Suprapubic skin (tissue), 4 donors: ENCODE data around the gene KIF20B. TPM values are rescaled to one million over a fixed set of nuclear protein-coding genes. Genes with fewer than 3 reads are reported as not detected.

Experiments
- DNase-seq, 2 donors: peaks; one replicate each; pipeline ENCODE4 v3.0.0-alpha.2; 2019; ENCODE audit warnings: low spot score in 2 of 2
- H3K27ac ChIP-seq: fragments of 200-600 bp; sonication (generic); one replicate; pipeline ENCODE4 v1.5.1; 2019
- H3K27me3 ChIP-seq: fragments of 200-600 bp; sonication (generic); one replicate; pipeline ENCODE4 v1.5.1; 2019
- H3K36me3 ChIP-seq: fragments of 200-600 bp; sonication (generic); one replicate; pipeline ENCODE4 v1.5.1; 2019
- H3K4me1 ChIP-seq: fragments of 200-600 bp; sonication (generic); one replicate; pipeline ENCODE4 v1.5.1; 2019
- H3K4me3 ChIP-seq: fragments of 200-600 bp; sonication (generic); one replicate; pipeline ENCODE4 v1.5.1; 2019; ENCODE audit warnings: mild to moderate bottlenecking
- H3K9me3 ChIP-seq: fragments of 200-600 bp; sonication (generic); one replicate; pipeline ENCODE4 v1.5.1; 2019
- EP300 ChIP-seq: sonication (generic); formaldehyde crosslinking; IDR thresholded peaks from one replicate; pipeline ENCODE4 v1.6.1; 2017; ENCODE audit warnings: antibody characterized with exemption
- POLR2A ChIP-seq, 2 donors: fragments of 450-650 bp; IDR thresholded peaks; one replicate each; pipeline ENCODE4 v1.6.1; 2017; ENCODE audit warnings: antibody characterized with exemption in 2 of 2, mild to moderate bottlenecking in 2 of 2, moderate library complexity in 2 of 2
- POLR2AphosphoS5 ChIP-seq, 3 donors: sonication (generic); formaldehyde crosslinking; IDR thresholded peaks; one replicate each; pipeline ENCODE4 v1.6.1; 2017; ENCODE audit warnings: antibody characterized with exemption in 3 of 3
- WGBS: methylation state at CpG from one replicate; pipeline ENCODE4 v1.1.5; 2018; 5-methylcytosine and 5-hydroxymethylcytosine counted together
- total RNA-seq, 4 donors: library from RNA; depleted of rRNA; stranded (reverse); fragments of >200 nt; gene quantifications; one replicate each; pipeline ENCODE4 v1.1.0, GENCODE V29; 2016
- TF ChIP-seq, protein P1 (sequence below), 2 donors: fragments of 200-600 bp in 1 of 2; fragments of 450-650 bp in 1 of 2; sonication (generic) in 1 of 2; IDR thresholded peaks; one replicate each; pipeline ENCODE4 v1.5.1; 2016 to 2019; ENCODE audit warnings: antibody characterized with exemption in 2 of 2, mild to moderate bottlenecking in 1 of 2, moderate library complexity in 1 of 2

The KIF20B gene
- total RNA-seq, 4 donors from 2014 or later = 5.1 to 7.6 (median 6.3) TPM

GRCh38 chr10:89734616-89735015, 33.2 kb downstream of the KIF20B start:
- WGBS = 71% methylated on average over 3 of the region's 3 CpGs
- no peaks in the 10 kb centered on the region for H3K27me3 ChIP-seq
- TF ChIP-seq, protein P1, sequence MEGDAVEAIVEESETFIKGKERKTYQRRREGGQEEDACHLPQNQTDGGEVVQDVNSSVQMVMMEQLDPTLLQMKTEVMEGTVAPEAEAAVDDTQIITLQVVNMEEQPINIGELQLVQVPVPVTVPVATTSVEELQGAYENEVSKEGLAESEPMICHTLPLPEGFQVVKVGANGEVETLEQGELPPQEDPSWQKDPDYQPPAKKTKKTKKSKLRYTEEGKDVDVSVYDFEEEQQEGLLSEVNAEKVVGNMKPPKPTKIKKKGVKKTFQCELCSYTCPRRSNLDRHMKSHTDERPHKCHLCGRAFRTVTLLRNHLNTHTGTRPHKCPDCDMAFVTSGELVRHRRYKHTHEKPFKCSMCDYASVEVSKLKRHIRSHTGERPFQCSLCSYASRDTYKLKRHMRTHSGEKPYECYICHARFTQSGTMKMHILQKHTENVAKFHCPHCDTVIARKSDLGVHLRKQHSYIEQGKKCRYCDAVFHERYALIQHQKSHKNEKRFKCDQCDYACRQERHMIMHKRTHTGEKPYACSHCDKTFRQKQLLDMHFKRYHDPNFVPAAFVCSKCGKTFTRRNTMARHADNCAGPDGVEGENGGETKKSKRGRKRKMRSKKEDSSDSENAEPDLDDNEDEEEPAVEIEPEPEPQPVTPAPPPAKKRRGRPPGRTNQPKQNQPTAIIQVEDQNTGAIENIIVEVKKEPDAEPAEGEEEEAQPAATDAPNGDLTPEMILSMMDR (IDR thresholded peaks at IDR 0.05) = no peak
- TF ChIP-seq POLR2A (IDR thresholded peaks at IDR 0.05) (no peak), POLR2AphosphoS5 (IDR thresholded peaks at IDR 0.05) (no peak), EP300 (no peak)
- H3K4me1 ChIP-seq = no peaks in the 10 kb centered on the region
- DNase-seq = no peak
- peaks cover 5% of the 10 kb centered on the region for H3K36me3 ChIP-seq
- H3K4me3 ChIP-seq = no peak overlapping the region
- no peak overlapping the region for H3K27ac ChIP-seq
- no peaks in the 10 kb centered on the region for H3K9me3 ChIP-seq

GRCh38 chr10:89738551-89739209, 37.3 kb downstream of the KIF20B start:
- H3K27me3 ChIP-seq = no peaks in the 10 kb centered on the region
- H3K36me3 ChIP-seq = no peaks in the 10 kb centered on the region
- TF ChIP-seq EP300 = no peak
- no peak for TF ChIP-seq POLR2A (IDR thresholded peaks at IDR 0.05)
- no peak for TF ChIP-seq POLR2AphosphoS5 (IDR thresholded peaks at IDR 0.05)
- TF ChIP-seq, protein P1 (IDR thresholded peaks at IDR 0.05) = no peak
- H3K4me3 ChIP-seq = no peak overlapping the region
- no peaks in the 10 kb centered on the region for H3K9me3 ChIP-seq
- no peaks in the 10 kb centered on the region for H3K4me1 ChIP-seq
- no peak overlapping the region for H3K27ac ChIP-seq
- WGBS = 81% methylated on average over 2 of the region's 2 CpGs
- no peak for DNase-seq

DNA sequence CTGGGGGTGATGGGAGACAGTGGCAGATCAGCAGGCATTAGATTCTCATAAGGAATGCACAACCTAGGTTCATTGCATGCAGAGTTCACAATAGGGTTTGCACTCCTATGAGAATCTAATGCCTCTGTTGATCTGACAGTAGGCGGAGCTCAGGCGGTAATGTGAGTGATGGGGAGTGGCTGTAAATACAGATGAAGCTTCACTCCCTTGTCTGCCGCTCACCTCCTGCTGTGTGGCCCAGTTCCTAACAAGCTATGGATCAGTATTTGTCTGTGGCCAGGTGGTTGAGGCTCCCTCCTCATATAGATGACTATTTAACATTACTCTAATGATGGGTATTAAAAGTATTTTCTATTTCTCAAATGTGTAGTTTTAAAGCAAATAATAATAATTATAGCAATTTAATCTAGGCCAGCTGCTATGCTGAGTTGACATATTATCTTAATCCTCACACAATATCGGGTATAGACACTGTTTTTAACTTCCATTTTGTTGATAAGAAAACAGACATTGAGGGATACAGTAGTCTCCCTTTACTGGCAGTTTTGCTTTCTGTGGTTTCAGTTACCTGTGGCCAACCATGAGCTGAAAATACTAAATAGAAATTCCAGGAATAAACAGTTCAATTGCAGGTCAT, 39.9 kb downstream of the KIF20B start:
- Histone ChIP-seq H3K27ac (no peak overlapping the region), H3K9me3 (no peaks in the 10 kb centered on the region), H3K27me3 (no peaks in the 10 kb centered on the region), H3K4me3 (no peak overlapping the region), H3K4me1 (no peaks in the 10 kb centered on the region), H3K36me3 (peaks cover 7% of the 10 kb centered on the region)
- DNase-seq = no peak
- TF ChIP-seq POLR2A (IDR thresholded peaks at IDR 0.05) = no peak
- TF ChIP-seq POLR2AphosphoS5 (IDR thresholded peaks at IDR 0.05) = no peak
- no peak for TF ChIP-seq EP300
- TF ChIP-seq, protein P1 (IDR thresholded peaks at IDR 0.05) = no peak
- 90% methylated on average over 4 of the region's 4 CpGs for WGBS

DNA sequence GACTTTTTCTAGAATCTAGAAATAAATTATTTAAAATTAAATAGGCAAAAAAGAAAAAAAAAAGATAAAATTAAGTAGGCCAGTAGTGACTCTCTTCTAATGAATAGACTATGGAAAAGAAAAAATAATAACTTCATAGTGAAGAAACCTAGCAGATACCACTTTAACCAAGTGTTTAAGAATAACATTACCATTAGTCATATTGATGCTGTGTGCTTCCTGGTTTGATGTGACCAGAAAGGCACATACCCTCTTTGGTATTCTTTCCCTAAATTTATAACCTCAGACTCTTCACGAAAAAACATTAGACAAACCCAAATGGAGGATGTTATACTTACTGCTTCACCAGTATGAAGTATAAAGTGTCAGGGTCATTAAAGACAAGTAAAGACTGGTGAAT, 42.6 kb downstream of the KIF20B start:
- no peak overlapping the region for H3K27ac ChIP-seq
- TF ChIP-seq, protein P1 (IDR thresholded peaks at IDR 0.05) = no peak
- no peak for TF ChIP-seq POLR2A (IDR thresholded peaks at IDR 0.05)
- no peak overlapping the region for H3K4me3 ChIP-seq
- no peak for DNase-seq
- 86% methylated on average over 1 of the region's 1 CpG for WGBS
- H3K36me3 ChIP-seq = peaks cover 9% of the 10 kb centered on the region
- H3K9me3 ChIP-seq = no peaks in the 10 kb centered on the region
- no peaks in the 10 kb centered on the region for H3K4me1 ChIP-seq
- no peaks in the 10 kb centered on the region for H3K27me3 ChIP-seq

DNA sequence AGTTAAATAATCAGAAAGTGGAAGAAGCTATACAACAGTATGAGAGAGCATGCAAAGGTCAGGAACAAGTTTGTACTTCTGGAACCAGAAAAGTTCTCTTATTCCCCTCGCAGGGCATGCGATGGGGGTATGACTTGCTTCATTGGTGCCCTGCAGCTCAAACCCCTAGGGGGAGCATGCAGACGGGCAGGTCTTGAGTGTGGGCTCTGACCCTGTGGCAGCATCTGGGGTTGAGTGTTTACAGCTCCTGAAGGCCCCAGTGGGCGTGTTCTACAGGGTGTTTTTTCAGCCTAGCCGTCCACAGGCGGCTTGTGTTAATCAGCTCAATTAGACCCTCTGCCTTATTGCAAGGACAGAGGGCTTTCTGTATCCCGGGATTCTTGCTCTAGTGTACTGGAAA, 44.5 kb downstream of the KIF20B start:
- Histone ChIP-seq H3K27ac (no peak overlapping the region), H3K27me3 (no peaks in the 10 kb centered on the region), H3K4me3 (no peak overlapping the region), H3K36me3 (peaks cover 9% of the 10 kb centered on the region), H3K4me1 (no peaks in the 10 kb centered on the region), H3K9me3 (no peaks in the 10 kb centered on the region)
- TF ChIP-seq EP300 = no peak
- no peak for TF ChIP-seq POLR2A (IDR thresholded peaks at IDR 0.05)
- TF ChIP-seq, protein P1 (IDR thresholded peaks at IDR 0.05) = no peak
- TF ChIP-seq POLR2AphosphoS5 (IDR thresholded peaks at IDR 0.05) = no peak
- WGBS = 93% methylated on average over 7 of the region's 7 CpGs
- no peak for DNase-seq
